HG03196 (cell line): ENCODE measurements around the gene CARMIL3.

ENCODE experiments used
- ATAC-seq: cut with Tn5 transposase; IDR thresholded peaks from one replicate; pipeline ENCODE4 v1.9.1; 2021; ENCODE audit not compliant: unreplicated experiment

Gene CARMIL3

DNA sequence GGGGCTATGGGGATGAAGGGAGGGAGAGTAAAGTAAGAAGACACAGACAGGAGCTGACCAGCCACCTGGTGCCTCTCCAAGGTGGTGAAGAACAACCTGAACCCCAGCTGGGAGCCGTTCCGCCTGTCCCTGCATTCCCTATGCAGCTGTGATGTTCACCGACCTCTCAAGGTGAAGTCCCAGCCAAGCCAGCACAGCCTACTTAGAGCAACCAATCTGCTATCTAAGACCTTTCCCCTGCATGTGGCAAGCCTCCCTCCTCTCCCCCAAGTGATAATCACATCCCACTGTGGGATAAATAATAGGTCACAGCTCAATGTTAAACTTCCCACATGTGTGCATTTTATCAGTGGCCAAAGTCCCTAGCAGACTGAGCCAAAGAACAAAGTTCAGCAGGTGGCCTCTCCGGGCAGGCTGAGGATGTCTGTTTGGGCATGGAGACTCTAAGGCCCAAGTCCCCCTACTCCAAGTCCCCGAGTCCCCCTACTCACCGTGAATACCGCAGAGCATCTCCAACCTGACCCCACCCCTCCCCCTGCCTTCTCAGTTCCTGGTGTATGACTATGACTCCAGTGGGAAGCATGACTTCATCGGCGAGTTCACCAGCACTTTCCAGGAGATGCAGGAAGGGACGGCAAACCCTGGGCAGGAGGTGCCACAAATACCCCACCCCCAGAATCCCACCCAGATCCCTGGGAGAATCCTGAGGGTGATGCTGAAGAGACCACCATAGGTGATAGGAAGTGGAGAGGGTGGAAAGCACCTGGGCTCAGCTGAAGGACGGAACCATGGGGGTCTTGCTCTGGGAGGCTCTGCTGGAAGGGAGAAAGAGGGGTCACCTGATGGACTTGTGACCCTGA, 23.0 kb downstream of the CARMIL3 start:
- no peak for ATAC-seq

DNA sequence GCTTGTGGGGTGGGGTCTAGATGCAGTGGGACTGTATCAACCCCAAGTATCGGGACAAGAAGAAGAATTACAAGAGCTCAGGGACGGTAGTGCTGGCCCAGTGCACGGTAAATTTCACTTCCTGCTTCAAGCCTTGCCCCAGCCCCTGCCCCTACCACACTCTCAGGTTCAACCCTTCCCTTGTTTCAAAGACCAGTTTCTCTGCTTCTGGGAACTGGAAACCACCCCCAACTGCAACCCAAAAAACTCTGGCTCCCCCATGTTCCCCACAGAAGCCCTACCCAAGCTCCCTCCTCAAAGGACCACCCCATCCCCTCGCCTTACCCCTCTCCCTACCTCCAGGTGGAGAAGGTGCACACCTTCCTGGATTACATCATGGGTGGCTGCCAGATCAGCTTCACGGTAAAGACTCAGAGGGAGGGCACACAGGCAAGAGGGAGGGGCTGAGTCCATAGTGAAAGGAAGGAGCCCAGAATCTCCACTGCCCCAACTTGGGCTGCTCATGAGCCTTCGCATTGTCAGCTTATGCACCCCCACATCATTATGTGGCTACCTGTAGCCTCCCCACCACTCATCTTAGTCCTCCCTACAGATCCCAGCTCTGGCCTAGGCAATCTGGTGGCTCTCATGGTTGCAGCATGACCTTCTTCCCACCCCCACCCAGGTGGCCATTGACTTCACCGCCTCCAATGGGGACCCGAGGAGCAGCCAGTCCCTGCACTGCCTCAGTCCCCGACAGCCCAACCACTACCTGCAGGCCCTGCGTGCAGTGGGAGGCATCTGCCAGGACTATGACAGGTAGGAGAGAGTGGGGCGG, 23.9 kb downstream of the CARMIL3 start:
- no peak for ATAC-seq

DNA sequence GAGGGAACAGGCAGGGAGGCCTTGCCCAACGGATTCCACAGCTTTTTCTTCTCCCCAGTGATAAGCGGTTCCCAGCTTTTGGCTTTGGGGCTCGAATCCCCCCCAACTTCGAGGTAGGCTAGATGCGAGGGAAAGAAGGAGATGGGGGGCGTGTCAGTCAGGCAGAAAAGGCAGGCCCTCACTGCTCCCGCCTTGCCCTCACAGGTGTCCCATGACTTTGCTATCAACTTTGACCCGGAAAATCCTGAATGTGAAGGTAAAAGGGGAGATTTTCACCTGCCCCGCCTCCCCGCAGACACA, 24.4 kb downstream of the CARMIL3 start:
- no peak for ATAC-seq

DNA sequence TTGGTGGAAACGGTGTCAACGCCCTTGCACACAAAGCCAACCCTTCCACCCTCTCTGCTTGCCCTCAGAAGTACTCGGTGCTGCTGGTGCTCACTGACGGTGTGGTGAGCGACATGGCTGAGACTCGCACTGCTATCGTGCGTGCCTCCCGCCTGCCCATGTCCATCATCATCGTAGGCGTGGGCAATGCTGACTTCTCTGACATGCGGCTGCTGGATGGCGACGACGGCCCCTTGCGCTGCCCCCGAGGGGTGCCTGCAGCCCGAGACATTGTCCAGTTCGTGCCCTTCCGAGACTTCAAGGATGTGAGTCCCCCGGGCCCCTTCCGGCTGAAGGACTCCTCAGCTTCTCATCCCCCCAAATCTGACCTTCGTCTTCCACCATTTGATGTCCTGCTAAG, 25.3 kb downstream of the CARMIL3 start:
- ATAC-seq, result no peak

DNA sequence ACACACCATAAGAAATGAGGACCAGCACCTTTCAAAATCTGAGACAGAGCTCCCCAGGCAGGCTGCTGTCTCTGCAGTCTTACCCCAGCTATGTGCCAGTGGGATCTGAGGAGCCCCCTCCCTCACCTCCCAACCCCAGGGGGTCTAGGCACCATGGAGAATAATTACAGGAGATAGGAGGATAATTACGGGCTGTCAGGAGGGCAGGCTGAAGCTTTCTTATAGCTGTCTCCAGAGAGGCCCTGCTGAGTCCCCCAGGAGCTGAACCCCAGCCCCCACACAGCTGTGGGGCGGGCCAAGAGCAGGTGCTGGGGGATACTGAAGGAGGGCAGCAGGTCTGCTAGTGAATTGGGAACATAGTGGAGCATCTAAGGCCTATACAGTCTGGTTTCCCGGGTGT, 26.3 kb downstream of the CARMIL3 start:
- no peak for ATAC-seq

DNA sequence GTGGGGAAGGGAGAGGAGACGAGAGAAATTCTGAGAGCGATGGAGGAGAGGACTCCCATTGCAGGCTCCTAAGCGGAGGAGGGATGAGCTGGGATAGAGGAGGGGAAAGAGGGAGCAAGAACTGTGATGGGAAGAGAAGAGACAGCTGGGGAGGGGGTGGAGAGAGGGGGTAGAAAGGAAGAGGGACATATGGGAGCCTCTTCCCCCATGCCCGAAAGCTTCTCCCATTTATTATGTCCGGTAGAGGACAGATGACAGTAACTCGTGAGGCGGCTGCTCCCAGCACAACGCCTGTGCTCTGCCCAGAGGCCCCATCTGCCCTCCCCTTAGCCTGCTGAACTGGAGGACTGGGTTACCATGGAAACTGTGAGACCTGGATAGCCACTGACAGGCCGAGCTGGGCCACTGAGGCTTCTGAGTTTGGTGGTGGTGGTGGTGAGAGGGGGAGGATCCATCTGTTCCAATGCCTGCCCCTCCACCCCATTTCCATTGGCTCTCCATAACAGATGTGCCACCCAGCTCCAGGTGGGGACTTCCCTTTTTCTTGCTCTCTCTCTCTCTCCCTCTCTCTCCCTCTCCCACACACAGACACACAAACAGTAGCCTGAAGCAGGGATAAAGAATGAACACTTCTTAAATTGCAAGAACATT, 27.8 kb downstream of the CARMIL3 start:
- no peak for ATAC-seq

DNA sequence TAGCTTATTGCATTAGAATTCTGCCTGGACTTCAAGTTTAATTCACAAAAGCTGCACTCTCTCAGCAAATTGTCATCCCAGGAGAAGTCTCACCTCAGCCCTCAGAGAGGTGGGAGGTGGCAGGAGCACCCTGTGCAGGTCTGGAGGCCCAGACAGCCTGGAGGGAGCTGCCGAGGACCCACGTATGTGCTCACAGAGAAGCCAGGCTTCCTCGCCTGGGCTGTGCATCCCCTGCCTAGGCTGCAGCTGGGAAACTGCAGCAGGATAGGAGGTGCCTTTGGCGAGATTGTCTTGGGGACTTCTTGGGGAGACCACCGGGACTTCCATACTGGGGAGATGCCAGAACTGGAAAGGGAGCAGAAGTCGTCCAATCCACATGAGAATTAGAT, 28.3 kb downstream of the CARMIL3 start:
- ATAC-seq, result no peak

DNA sequence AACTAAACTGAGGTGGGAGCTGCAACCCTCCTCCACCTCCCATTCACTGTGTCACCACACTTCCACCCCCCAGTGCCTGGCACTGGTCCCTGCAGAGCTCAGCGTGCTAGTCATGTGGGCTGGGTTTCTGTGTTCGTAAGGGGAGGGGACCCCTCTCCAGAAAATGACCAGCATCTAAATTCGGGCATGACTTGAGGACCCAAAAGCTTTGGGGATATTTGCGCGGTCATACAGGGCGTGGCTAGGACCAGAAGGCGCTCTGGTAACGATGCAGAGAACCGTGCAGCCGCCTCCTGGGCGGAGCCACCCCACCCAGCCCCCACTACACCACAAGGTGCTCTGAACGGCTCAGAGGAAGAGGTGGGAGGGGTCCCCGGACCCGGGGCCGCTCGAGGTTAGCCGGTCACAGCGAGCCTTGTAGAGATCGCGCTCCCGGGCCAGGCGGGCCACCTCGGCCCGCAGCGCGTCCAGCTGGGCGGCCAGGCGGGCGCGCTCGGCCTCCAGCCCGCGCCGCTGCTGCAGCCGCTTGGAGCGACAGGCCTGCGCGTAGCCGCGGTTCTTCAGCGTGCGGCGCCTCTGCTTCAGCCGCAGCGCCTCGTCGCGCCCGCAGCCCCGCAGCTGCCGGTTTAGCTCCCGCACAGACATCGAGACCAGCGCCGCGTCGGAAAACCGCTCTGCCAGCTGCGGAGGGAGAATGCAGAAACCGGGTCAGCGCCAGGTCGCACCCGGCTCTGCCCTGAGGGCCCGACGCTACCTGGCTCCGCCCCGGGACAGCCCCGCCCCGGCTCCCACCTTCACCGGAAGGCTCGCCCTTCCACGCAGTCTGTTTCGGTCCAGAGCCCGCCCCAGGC, 29.3 kb downstream of the CARMIL3 start:
- peak; percentile 84 for ATAC-seq

DNA sequence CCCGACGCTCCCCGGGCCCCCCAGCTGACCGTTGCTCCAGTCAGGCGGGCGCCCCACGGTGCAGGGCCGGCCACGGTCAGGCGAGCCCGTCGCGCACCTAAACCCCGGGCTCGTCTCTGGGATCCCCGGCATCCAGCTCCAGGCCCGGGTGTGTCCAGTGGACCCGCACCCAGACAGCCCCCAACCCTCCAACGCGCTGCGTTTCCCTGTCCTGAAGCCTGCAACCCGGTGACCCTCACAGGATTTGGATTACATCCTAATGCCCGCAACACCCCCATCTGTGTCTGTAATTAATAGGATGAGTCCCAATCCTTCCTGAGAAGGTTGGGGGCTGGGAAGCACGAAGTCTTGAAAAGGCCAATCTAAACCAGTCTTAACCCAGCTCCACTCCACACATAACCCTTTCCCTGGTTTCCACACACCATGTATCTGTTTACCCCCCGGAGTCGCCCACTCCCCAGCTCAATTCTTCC, 30.0 kb downstream of the CARMIL3 start:
- no peak for ATAC-seq

DNA sequence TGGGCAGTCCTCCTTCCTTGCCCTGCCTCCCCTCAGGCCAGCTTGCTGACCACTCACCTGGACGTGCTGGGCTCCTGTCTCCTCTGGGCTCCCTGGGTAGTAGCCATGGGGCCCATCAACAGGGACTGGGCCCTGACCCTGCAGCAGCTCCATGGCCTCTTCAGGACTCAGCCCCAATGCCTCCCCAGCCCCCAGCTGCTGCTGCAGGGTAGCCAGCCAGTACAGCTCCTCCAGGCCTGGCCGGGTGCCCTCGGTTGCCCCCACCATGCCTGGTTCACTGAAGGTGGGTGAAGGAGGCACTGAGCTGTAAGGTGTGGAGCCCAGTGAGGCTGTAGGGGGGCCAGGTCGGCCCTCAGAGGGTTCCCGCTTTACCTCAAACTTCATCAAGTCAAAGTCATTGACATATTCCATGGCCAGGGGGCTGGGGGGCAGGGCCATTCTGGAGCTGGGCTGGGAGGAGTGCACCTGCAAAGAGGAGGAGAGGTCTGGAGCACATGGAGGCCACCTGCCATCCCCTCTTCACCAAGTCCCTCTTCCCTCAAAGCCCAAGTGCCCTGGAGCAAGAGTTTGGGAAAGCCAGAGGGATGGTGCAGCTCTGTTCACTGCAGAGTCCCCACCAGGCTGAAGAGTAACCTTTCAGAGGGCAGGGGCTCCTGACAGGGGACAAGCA, 30.7 kb downstream of the CARMIL3 start:
- ATAC-seq, result no peak

DNA sequence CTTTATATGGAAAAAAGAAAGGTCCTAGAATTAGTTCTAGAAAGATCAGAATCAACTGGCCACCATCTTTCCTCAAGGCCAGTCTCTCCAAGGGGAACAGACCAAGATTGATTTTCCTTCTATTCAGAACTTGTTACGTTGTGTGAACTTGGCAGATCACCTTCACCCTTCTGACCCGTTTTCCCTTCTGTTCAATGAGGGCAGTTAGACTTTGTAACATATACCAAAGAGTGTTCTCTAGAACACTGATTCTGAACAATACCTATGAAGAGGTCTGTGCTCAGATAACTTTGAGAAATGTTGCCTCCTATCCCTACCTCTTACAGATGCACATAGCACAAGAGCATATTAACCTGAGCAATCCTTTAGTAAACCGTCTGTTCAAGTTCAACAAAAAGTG, 31.7 kb downstream of the CARMIL3 start:
- ATAC-seq, result no peak

DNA sequence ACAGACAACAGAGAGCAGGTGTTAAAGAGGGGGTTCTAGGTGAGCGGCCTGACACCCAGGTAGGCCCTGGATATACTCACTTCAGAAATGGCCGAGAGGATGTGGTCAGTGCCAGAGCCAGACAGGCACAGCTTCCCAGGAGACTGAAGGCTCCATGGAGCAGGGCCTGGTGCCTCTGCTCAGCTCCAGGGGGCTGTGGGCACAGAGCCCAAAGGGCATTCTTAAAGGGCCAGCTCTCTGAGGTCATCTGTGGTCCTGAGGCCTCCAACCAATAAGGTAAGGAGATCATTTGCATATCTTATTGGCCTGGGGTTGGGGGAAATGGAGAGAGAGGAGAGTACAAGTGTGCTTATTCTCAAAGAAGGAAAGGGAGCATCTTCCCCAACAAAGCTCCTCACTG, 32.6 kb downstream of the CARMIL3 start:
- ATAC-seq, result no peak

DNA sequence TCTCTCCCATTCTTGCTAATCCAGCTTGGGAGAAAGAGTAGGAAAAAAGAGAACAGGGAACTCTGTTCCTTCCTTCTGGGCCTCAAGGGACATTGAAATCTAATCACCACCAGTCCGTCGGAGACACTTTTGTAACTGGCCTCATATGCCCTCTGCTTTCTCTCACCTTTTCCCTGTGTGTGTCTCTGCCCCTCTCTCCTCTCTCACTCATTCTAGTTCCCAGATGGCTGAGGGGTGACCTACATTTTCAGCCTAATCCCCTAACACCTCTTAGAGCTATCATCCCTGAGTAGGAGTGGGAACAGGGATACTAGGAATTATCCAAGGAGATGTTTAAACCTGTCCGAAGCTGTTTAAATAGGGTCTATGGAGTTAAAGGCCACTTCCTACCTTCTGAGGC, 33.4 kb downstream of the CARMIL3 start:
- ATAC-seq, result no peak

DNA sequence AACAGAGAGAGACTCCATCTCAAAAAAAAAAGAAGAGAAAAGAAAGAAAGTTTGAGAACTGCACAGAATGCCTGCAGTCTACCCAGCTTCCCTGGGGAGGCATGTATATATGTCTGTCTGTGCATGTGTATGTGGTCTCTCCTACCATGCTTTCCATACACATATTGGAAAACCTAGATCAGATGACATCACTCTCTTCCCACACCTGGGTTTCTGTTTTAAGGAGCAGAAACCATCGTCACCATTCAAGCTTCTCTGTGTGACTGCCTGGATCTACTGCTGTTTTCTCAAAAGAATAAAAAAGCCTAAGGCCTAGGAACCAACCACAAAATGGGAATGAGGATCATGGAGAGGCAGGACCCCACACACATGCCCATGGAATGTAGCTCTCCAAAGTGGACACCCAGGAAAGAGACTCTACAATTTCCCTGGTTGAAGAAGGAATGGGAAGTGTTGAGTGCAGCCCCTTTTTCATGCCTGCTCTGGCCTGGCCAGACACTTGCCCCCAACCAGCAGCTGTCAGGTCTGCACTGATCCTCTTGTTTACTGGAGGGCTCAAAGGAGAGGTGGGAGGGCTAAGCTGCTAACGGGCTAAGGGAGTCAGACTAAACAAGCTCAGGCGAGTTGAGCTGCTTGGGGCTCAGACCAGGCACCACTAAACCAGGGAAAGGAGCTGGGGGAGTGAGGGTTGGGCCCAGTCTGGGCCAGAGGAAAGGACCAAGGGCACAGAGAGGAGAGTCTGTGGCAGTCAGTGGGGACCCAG, 34.6 kb downstream of the CARMIL3 start:
- ATAC-seq, result no peak

DNA sequence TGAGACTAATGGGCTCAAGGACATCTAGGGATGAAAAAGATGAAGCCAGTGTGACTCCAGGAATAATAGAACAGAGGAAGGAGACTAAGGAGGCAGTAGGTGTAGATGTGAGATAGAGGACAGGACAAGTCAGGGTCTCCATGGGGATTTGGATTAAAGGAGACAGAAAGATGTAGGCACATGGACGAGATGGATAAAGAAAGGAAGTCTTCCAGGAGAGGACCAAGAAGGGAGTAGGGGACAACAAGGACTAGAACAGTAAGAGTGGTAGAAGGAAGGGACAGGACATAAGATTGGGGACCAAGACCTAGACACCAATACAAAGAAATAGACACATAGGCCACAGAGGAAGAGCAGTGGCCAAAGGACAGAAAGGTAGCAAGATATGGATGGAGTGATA, 35.2 kb downstream of the CARMIL3 start:
- ATAC-seq, result no peak

DNA sequence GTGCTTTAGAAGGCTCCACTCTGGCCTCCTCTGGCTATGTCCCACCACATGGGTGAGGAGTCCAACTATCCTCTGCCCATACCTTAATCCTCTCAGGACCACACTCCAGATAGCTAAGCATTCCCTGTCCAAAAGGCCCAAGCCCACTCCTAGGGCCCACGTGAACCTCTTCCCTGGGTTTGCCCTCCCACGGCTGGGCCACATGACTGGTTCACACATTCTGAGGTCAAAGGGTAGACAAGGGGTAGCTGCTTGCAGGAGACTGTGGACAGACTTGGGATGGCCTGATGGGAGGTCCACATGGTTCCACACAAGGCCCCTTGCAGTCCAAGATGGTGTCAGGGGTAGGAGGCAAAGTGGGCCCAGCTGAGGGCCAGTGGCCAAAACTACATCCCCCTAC, 36.3 kb downstream of the CARMIL3 start:
- ATAC-seq, result no peak

DNA sequence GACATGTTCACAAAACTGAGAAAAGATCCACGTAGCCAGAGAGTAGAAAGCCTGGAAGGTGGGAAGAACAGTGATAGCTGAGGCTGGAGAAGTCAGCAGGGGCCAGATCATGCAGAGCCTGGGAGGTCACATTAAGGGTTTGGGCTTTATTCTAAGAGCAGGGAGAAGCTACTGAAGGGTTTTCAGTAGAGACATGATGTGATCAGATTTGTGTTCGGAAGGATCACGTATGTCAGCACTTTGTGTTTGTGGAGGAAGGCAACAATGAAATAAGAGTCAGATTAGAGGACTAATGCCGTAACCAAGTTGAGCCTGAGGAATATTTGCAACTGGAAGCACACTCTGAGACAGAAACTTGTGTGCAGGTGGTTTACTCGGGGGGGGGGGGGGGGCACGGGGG, 38.1 kb downstream of the CARMIL3 start:
- ATAC-seq, result no peak

DNA sequence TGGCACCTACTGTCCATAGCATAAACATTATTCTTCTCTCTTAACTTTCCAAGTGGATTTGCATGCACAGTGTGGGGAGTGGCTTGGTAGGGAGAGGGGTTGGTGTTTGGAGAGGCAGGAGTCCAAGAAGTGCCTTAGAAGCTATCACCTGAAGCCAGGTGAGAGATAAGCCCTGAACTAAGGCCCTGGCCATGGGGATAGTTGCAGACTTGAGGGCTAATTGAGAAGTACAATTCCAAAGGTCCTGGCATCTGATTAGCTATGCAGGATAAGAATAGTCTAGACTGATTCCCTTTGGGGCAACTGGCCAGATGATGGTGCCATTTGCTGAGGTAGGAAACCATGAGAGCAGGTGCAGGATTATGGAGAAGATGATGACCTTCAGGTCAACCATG, 40.3 kb downstream of the CARMIL3 start:
- no peak for ATAC-seq

DNA sequence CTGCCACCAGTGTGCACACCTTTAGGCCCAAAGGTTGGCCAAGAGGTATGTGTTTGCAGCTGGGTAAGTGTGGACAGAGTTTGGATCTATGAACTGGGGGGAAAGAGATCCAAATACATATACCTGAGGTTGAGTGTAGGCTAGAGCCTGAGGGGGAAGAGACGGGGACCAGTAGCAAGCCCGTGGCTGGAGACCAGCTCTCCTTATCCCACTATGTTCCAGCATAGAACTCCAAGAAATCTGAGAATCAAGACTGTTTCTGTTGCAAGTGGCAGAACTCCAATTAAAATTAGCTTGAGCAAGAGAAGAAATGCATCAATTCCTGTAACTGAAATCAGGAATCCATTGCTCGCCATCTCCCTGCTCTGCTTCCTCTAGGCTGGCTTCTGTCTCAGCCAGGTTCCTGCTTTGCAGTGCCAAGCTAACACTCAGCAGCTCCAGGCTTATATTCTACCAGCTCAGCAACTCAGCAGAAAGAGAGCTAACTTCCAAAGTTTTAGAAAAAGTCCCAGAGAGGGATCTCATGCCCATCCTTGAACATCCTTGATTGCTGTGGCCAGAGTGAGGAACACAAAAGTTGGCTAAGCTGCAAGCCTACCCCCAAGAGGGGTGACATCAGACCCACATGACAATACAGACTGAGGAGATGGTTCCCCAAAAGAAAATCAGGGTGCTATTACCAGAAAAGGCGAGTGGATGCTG, 40.8 kb downstream of the CARMIL3 start:
- no peak for ATAC-seq
